ENCODE data around the gene SRPX2.

GRCh38 chrX:100649550-100650356 lies 5.8 kb downstream of the SRPX2 start:
- TF ChIP-seq EZH2phosphoT487 (IDR thresholded peaks at IDR 0.05; ENCODE audit: insufficient read depth, low read depth) (no peak), EZH2 (IDR thresholded peaks at IDR 0.05; ENCODE audit: insufficient read depth, poor library complexity, severe bottlenecking) (no peak)
